GM23338 (cell line): ENCODE measurements around the gene VSTM1. TPM values are rescaled to one million over a fixed set of nuclear protein-coding genes. Genes with fewer than 3 reads are reported as not detected.

Experiments used
- ATAC-seq: fragments of 200-7000 bp; cut with Tn5 transposase; 3 replicates; pipeline ENCODE4 v1.9.1; 2020
- DNase-seq: peaks from one replicate; pipeline ENCODE4 v3.0.0-alpha.2; 2015; ENCODE audit warnings: low spot score
- H2AFZ ChIP-seq: fragments of 200-600 bp; sonication (generic); 2 replicates; pipeline ENCODE4 v1.8.0; 2016; ENCODE audit warnings: antibody characterized with exemption, mild to moderate bottlenecking, moderate library complexity
- H3F3A ChIP-seq: fragments of 200-600 bp; sonication (generic); replicated peaks from 2 replicates; pipeline ENCODE4 v1.8.0; 2017; ENCODE audit warnings: antibody characterized with exemption, mixed run types, low read depth
- H3K27ac ChIP-seq: fragments of 200-600 bp; sonication (generic); 2 replicates; pipeline ENCODE4 v1.6.1; 2016; ENCODE audit warnings: low read depth
- H3K27me3 ChIP-seq: fragments of 200-600 bp; sonication (generic); 2 replicates; pipeline ENCODE4 v1.8.0; 2016; ENCODE audit warnings: mild to moderate bottlenecking, mixed run types, moderate library complexity; ENCODE audit not compliant: insufficient read depth
- H3K36me3 ChIP-seq: fragments of 200-600 bp; sonication (generic); 2 replicates; pipeline ENCODE4 v1.8.0; 2016; ENCODE audit warnings: mild to moderate bottlenecking; ENCODE audit not compliant: insufficient read depth
- H3K4me1 ChIP-seq: fragments of 200-600 bp; sonication (generic); 2 replicates; pipeline ENCODE4 v1.8.0; 2016; ENCODE audit warnings: mild to moderate bottlenecking, moderate library complexity; ENCODE audit not compliant: insufficient read depth
- H3K4me2 ChIP-seq: fragments of 200-600 bp; sonication (generic); 2 replicates; pipeline ENCODE4 v1.7.1; 2017; ENCODE audit warnings: mixed run types
- H3K4me3 ChIP-seq: fragments of 200-600 bp; sonication (generic); 2 replicates; pipeline ENCODE4 v1.6.1; 2016; ENCODE audit warnings: mixed run types
- H3K79me2 ChIP-seq: fragments of 200-600 bp; sonication (generic); replicated peaks from 2 replicates; pipeline ENCODE4 v1.8.0; 2017; ENCODE audit warnings: mild to moderate bottlenecking; ENCODE audit not compliant: insufficient read depth
- H3K9me2 ChIP-seq: fragments of 200-600 bp; sonication (generic); 2 replicates; pipeline ENCODE4 v1.8.0; 2017; ENCODE audit not compliant: insufficient read depth
- H4K20me1 ChIP-seq: fragments of 200-600 bp; sonication (generic); replicated peaks from 2 replicates; pipeline ENCODE4 v1.8.0; 2017; ENCODE audit warnings: mild to moderate bottlenecking; ENCODE audit not compliant: insufficient read depth
- H3K27ac Mint-ChIP-seq: 2 replicates; pipeline ENCODE4 v1.8.0; 2020; ENCODE audit warnings: inconsistent platforms, mild to moderate bottlenecking, moderate library complexity, mixed read lengths
- H3K27me3 Mint-ChIP-seq: 3 replicates; pipeline ENCODE4 v1.8.0; 2022; ENCODE audit warnings: low read depth, mild to moderate bottlenecking, moderate library complexity, mixed read lengths, inconsistent platforms; ENCODE audit not compliant: insufficient read depth, poor library complexity
- H3K36me3 Mint-ChIP-seq: 3 replicates; pipeline ENCODE4 v1.8.0; 2021; ENCODE audit warnings: low read depth, mild to moderate bottlenecking, inconsistent platforms, moderate library complexity, mixed read lengths
- H3K4me1 Mint-ChIP-seq: 3 replicates; pipeline ENCODE4 v1.8.0; 2020; ENCODE audit warnings: mild to moderate bottlenecking, inconsistent platforms, mixed read lengths
- H3K4me3 Mint-ChIP-seq: 3 replicates; pipeline ENCODE4 v1.8.0; 2021; ENCODE audit warnings: moderate library complexity, mild to moderate bottlenecking, inconsistent platforms, mixed read lengths
- H3K9me3 Mint-ChIP-seq: 3 replicates; pipeline ENCODE4 v1.8.0; 2020; ENCODE audit warnings: moderate library complexity, mild to moderate bottlenecking, inconsistent platforms, mixed read lengths
- EZH2 ChIP-seq: fragments of 200-600 bp; sonication (generic); IDR thresholded peaks from one replicate; pipeline ENCODE4 v1.8.0; 2017; ENCODE audit warnings: antibody characterized with exemption, mild to moderate bottlenecking, low read depth; ENCODE audit not compliant: unreplicated experiment
- JUNB ChIP-seq: IDR thresholded peaks from one replicate; pipeline ENCODE4 v1.6.1; 2016; ENCODE audit warnings: antibody characterized with exemption; ENCODE audit not compliant: unreplicated experiment
- NANOG ChIP-seq: IDR thresholded peaks from 2 replicates; pipeline ENCODE4 v1.6.1; 2016; ENCODE audit warnings: antibody characterized with exemption, borderline replicate concordance
- POLR2AphosphoS5 ChIP-seq: IDR thresholded peaks from 2 replicates; pipeline ENCODE4 v1.6.1; 2016; ENCODE audit warnings: antibody characterized with exemption, low read depth
- STAT1 ChIP-seq: IDR thresholded peaks from one replicate; pipeline ENCODE4 v1.6.1; 2016; ENCODE audit warnings: antibody characterized with exemption; ENCODE audit not compliant: unreplicated experiment
- ZNF114 ChIP-seq: fragments of 250-450 bp; sonication (Bioruptor Pico); IDR thresholded peaks from 2 replicates; pipeline ENCODE4 v1.5.0; 2020; ENCODE audit warnings: mild to moderate bottlenecking, moderate library complexity
- ZNF331 ChIP-seq: fragments of 250-450 bp; sonication (Bioruptor Pico); IDR thresholded peaks from 2 replicates; pipeline ENCODE4 v1.5.0; 2020; ENCODE audit warnings: low read depth, mild to moderate bottlenecking, moderate library complexity
- polyA plus RNA-seq: library from polyadenylated mRNA; unstranded; fragments of >200 nt; fragmentation: Nextera tagmentation; extraction: Ambion mirVana; gene quantifications from 2 replicates; pipeline ENCODE4 v1.2.1, GENCODE V29; 2016
- total RNA-seq: library from RNA; depleted of rRNA; stranded (reverse); fragments of >200 nt; shearing (Covaris generic); gene quantifications from 2 replicates; pipeline ENCODE4 v1.2.3, GENCODE V29; 2014
- TF ChIP-seq, protein P1 (sequence below), 2 experiments: fragments of 200-600 bp in 1 of 2; sonication (generic) in 1 of 2; conservative IDR thresholded peaks; 2 replicates each; pipeline versions ENCODE4 v1.5.1 to v1.6.1; 2016 to 2017; ENCODE audit warnings: antibody characterized with exemption in 2 of 2, low read depth in 2 of 2, mild to moderate bottlenecking in 2 of 2, moderate library complexity in 1 of 2
- TF ChIP-seq, protein P2 (sequence below): IDR thresholded peaks from 2 replicates; pipeline ENCODE4 v1.6.1; 2016; ENCODE audit warnings: antibody characterized with exemption
- TF ChIP-seq, protein P3 (sequence below): IDR thresholded peaks from one replicate; pipeline ENCODE4 v1.6.1; 2018; ENCODE audit warnings: antibody characterized with exemption; ENCODE audit not compliant: unreplicated experiment
- TF ChIP-seq, protein P4 (sequence below): fragments of 250-450 bp; sonication (Bioruptor Pico); IDR thresholded peaks from 2 replicates; pipeline ENCODE4 v1.5.0; 2020; ENCODE audit warnings: mild to moderate bottlenecking, moderate library complexity

The VSTM1 gene
- total and polyA plus RNA-seq, 2 experiments from 2014 or later: not detected

DNA sequence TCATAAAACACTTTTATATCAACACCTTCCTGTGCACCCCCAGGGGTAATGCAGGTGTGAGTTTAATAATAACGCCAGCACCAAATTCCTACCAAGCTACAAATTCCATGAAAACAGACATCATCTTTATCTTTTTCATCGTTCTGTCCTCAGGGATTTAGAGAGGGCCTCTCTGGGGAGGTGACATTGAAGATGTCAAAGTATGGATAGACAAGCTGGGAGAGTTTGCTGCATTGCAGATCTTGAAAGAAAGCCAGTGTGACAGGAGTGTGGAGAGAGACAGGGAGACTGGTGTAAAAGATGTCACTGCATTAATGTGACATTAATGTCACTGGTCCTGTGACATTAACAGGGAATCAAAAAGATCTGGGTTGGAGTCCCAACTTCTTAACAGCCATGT is 62.2 kb downstream of the VSTM1 start (continued):
- TF ChIP-seq, protein P1, sequence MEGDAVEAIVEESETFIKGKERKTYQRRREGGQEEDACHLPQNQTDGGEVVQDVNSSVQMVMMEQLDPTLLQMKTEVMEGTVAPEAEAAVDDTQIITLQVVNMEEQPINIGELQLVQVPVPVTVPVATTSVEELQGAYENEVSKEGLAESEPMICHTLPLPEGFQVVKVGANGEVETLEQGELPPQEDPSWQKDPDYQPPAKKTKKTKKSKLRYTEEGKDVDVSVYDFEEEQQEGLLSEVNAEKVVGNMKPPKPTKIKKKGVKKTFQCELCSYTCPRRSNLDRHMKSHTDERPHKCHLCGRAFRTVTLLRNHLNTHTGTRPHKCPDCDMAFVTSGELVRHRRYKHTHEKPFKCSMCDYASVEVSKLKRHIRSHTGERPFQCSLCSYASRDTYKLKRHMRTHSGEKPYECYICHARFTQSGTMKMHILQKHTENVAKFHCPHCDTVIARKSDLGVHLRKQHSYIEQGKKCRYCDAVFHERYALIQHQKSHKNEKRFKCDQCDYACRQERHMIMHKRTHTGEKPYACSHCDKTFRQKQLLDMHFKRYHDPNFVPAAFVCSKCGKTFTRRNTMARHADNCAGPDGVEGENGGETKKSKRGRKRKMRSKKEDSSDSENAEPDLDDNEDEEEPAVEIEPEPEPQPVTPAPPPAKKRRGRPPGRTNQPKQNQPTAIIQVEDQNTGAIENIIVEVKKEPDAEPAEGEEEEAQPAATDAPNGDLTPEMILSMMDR (conservative IDR thresholded peaks at IDR 0.05; ENCODE audit: low read depth in 2 of 2): no peak
- TF ChIP-seq, protein P2, sequence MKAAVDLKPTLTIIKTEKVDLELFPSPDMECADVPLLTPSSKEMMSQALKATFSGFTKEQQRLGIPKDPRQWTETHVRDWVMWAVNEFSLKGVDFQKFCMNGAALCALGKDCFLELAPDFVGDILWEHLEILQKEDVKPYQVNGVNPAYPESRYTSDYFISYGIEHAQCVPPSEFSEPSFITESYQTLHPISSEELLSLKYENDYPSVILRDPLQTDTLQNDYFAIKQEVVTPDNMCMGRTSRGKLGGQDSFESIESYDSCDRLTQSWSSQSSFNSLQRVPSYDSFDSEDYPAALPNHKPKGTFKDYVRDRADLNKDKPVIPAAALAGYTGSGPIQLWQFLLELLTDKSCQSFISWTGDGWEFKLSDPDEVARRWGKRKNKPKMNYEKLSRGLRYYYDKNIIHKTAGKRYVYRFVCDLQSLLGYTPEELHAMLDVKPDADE: no peak
- TF ChIP-seq, protein P3, sequence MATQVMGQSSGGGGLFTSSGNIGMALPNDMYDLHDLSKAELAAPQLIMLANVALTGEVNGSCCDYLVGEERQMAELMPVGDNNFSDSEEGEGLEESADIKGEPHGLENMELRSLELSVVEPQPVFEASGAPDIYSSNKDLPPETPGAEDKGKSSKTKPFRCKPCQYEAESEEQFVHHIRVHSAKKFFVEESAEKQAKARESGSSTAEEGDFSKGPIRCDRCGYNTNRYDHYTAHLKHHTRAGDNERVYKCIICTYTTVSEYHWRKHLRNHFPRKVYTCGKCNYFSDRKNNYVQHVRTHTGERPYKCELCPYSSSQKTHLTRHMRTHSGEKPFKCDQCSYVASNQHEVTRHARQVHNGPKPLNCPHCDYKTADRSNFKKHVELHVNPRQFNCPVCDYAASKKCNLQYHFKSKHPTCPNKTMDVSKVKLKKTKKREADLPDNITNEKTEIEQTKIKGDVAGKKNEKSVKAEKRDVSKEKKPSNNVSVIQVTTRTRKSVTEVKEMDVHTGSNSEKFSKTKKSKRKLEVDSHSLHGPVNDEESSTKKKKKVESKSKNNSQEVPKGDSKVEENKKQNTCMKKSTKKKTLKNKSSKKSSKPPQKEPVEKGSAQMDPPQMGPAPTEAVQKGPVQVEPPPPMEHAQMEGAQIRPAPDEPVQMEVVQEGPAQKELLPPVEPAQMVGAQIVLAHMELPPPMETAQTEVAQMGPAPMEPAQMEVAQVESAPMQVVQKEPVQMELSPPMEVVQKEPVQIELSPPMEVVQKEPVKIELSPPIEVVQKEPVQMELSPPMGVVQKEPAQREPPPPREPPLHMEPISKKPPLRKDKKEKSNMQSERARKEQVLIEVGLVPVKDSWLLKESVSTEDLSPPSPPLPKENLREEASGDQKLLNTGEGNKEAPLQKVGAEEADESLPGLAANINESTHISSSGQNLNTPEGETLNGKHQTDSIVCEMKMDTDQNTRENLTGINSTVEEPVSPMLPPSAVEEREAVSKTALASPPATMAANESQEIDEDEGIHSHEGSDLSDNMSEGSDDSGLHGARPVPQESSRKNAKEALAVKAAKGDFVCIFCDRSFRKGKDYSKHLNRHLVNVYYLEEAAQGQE: no peak
- TF ChIP-seq EZH2: no peak
- TF ChIP-seq NANOG: no peak
- no peak for TF ChIP-seq JUNB
- TF ChIP-seq POLR2AphosphoS5: no peak
- no peak for TF ChIP-seq ZNF114 (CRISPR knock-in tag)

DNA sequence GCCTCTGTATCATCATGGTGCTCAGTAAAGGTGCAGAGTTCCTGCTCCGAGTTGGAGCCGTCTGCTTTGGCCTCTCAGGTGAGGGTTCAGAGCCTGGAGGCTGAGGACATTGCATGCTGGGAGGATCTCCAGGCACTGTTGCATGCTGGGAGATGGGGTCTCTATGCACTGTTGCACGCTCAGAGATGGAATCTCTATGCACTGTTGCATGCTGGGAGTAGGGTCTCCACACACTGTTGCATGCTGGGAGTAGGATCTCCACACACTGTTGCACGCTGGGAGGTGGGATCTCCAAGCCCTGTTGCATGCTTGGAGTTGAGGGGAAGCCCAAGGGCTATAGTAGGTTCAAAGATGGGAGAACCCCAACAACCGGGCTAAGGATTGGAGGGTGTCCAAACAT is 64.0 kb downstream of the VSTM1 start:
- no peak overlapping the region; the same call in 2 of the 3 replicates for H3K4me3 Mint-ChIP-seq
- H3K36me3 Mint-ChIP-seq: no peaks in the 10 kb centered on the region; the same call in 2 of the 3 replicates
- H3F3A ChIP-seq: 0 out of 2 replicates have a peak, but pooled peaks cover 4% of the 10 kb centered on the region
- peaks cover 4% of the 10 kb centered on the region; the same call in 1 of the 2 replicates for H3K9me2 ChIP-seq
- H3K79me2 ChIP-seq: no peaks in the 10 kb centered on the region
- no peaks in the 10 kb centered on the region for H3K9me3 Mint-ChIP-seq
- peaks cover 37% of the 10 kb centered on the region for H3K27me3 Mint-ChIP-seq
- no peak for DNase-seq
- H2AFZ ChIP-seq: no peak overlapping the region
- no peaks in the 10 kb centered on the region for H4K20me1 ChIP-seq
- no peaks in the 10 kb centered on the region for H3K36me3 ChIP-seq
- ATAC-seq: no peak
- peaks cover 7% of the 10 kb centered on the region; the same call in 2 of the 3 replicates for H3K4me1 Mint-ChIP-seq
- H3K4me2 ChIP-seq: no peak overlapping the region
- H3K4me3 ChIP-seq: no peak overlapping the region
- peaks cover 7% of the 10 kb centered on the region; the same call in 1 of the 2 replicates for H3K4me1 ChIP-seq
- H3K27me3 ChIP-seq: peaks cover 66% of the 10 kb centered on the region
- no peak overlapping the region for H3K27ac ChIP-seq
- H3K27ac Mint-ChIP-seq: no peak overlapping the region
- TF ChIP-seq, protein P2: no peak
- TF ChIP-seq ZNF331 (CRISPR knock-in tag) (no peak), STAT1 (no peak), POLR2AphosphoS5 (no peak)
- TF ChIP-seq, protein P4, sequence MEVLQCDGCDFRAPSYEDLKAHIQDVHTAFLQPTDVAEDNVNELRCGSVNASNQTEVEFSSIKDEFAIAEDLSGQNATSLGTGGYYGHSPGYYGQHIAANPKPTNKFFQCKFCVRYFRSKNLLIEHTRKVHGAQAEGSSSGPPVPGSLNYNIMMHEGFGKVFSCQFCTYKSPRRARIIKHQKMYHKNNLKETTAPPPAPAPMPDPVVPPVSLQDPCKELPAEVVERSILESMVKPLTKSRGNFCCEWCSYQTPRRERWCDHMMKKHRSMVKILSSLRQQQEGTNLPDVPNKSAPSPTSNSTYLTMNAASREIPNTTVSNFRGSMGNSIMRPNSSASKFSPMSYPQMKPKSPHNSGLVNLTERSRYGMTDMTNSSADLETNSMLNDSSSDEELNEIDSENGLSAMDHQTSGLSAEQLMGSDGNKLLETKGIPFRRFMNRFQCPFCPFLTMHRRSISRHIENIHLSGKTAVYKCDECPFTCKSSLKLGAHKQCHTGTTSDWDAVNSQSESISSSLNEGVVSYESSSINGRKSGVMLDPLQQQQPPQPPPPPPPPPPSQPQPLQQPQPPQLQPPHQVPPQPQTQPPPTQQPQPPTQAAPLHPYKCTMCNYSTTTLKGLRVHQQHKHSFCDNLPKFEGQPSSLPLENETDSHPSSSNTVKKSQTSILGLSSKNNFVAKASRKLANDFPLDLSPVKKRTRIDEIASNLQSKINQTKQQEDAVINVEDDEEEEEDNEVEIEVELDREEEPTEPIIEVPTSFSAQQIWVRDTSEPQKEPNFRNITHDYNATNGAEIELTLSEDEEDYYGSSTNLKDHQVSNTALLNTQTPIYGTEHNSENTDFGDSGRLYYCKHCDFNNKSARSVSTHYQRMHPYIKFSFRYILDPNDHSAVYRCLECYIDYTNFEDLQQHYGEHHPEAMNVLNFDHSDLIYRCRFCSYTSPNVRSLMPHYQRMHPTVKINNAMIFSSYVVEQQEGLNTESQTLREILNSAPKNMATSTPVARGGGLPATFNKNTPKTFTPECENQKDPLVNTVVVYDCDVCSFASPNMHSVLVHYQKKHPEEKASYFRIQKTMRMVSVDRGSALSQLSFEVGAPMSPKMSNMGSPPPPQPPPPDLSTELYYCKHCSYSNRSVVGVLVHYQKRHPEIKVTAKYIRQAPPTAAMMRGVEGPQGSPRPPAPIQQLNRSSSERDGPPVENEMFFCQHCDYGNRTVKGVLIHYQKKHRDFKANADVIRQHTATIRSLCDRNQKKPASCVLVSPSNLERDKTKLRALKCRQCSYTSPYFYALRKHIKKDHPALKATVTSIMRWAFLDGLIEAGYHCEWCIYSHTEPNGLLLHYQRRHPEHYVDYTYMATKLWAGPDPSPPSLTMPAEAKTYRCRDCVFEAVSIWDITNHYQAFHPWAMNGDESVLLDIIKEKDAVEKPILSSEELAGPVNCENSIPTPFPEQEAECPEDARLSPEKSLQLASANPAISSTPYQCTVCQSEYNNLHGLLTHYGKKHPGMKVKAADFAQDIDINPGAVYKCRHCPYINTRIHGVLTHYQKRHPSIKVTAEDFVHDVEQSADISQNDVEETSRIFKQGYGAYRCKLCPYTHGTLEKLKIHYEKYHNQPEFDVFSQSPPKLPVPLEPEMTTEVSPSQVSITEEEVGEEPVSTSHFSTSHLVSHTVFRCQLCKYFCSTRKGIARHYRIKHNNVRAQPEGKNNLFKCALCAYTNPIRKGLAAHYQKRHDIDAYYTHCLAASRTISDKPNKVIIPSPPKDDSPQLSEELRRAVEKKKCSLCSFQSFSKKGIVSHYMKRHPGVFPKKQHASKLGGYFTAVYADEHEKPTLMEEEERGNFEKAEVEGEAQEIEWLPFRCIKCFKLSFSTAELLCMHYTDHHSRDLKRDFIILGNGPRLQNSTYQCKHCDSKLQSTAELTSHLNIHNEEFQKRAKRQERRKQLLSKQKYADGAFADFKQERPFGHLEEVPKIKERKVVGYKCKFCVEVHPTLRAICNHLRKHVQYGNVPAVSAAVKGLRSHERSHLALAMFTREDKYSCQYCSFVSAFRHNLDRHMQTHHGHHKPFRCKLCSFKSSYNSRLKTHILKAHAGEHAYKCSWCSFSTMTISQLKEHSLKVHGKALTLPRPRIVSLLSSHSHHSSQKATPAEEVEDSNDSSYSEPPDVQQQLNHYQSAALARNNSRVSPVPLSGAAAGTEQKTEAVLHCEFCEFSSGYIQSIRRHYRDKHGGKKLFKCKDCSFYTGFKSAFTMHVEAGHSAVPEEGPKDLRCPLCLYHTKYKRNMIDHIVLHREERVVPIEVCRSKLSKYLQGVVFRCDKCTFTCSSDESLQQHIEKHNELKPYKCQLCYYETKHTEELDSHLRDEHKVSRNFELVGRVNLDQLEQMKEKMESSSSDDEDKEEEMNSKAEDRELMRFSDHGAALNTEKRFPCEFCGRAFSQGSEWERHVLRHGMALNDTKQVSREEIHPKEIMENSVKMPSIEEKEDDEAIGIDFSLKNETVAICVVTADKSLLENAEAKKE (CRISPR knock-in tag): no peak
